ENCODE results near the gene GFOD2. TPM values are rescaled to one million over a fixed set of nuclear protein-coding genes. Genes with fewer than 3 reads are reported as not detected.

Gene GFOD2
- total and polyA plus RNA-seq, 3 donors from 2014 or later = 18.0 to 23.0 (median 20.4) TPM

- no peak for DNase-seq
- Histone ChIP-seq H3K4me3 (no peak overlapping the region), H3K4me1 (no peaks in the 10 kb centered on the region), H3K36me3 (ENCODE audit: low read depth, missing control alignments) (no peaks in the 10 kb centered on the region), H3K27ac (no peak overlapping the region), H3K9me3 (no peaks in the 10 kb centered on the region), H3K27me3 (no peaks in the 10 kb centered on the region)
- no peak for TF ChIP-seq POLR2A (IDR thresholded peaks at IDR 0.05)
- TF ChIP-seq CTCF (IDR thresholded peaks at IDR 0.05) = no peak
- intact Hi-C loops (cut with DNase I; ENCODE audit: low total_unique reads) = no loop called here
- 89 to 96% methylated on average over 9 of the region's 9 CpGs for WGBS, 2 donors
These were observed 12.1 kb upstream of the GFOD2 start for GRCh38 chr16:67731071-67731752.

GRCh38 chr16:67730326-67730725 is 11.2 kb upstream of the GFOD2 start:
- Histone ChIP-seq H3K4me1 (no peaks in the 10 kb centered on the region), H3K36me3 (ENCODE audit: low read depth, missing control alignments) (no peaks in the 10 kb centered on the region), H3K27me3 (no peaks in the 10 kb centered on the region), H3K9me3 (no peaks in the 10 kb centered on the region), H3K4me3 (no peak overlapping the region), H3K27ac (no peak overlapping the region)
- TF ChIP-seq CTCF (IDR thresholded peaks at IDR 0.05) (no peak), POLR2A (IDR thresholded peaks at IDR 0.05) (no peak)
- DNase-seq = no peak
- intact Hi-C loops (cut with DNase I; ENCODE audit: low total_unique reads) = no loop called here
- 89 to 93% methylated on average over 5 to 6 of the region's 6 CpGs for WGBS, 2 donors

- 91 to 95% methylated on average over 11 to 14 of the region's 14 CpGs for WGBS, 2 donors
- H3K36me3 ChIP-seq (ENCODE audit: low read depth, missing control alignments) = no peaks in the 10 kb centered on the region
- TF ChIP-seq POLR2A (IDR thresholded peaks at IDR 0.05) (no peak), CTCF (IDR thresholded peaks at IDR 0.05) (no peak)
- DNase-seq = no peak
- H3K9me3 ChIP-seq = no peaks in the 10 kb centered on the region
- H3K4me1 ChIP-seq = no peaks in the 10 kb centered on the region
- no peaks in the 10 kb centered on the region for H3K27me3 ChIP-seq
- no peak overlapping the region for H3K27ac ChIP-seq
- intact Hi-C loops (cut with DNase I; ENCODE audit: low total_unique reads) = no loop called here
- no peak overlapping the region for H3K4me3 ChIP-seq
These were observed 10.6 kb upstream of the GFOD2 start for GRCh38 chr16:67729636-67730248.

- Histone ChIP-seq H3K27ac (no peak overlapping the region), H3K9me3 (no peaks in the 10 kb centered on the region), H3K36me3 (ENCODE audit: low read depth, missing control alignments) (no peaks in the 10 kb centered on the region), H3K27me3 (no peaks in the 10 kb centered on the region), H3K4me1 (no peaks in the 10 kb centered on the region), H3K4me3 (no peak overlapping the region)
- DNase-seq = no peak
- TF ChIP-seq POLR2A (IDR thresholded peaks at IDR 0.05) (no peak), CTCF (IDR thresholded peaks at IDR 0.05) (no peak)
- intact Hi-C loops (cut with DNase I; ENCODE audit: low total_unique reads) = no loop called here
- WGBS, 2 donors = 90% methylated on average over 15 to 22 of the region's 22 CpGs
These were observed 8.7 kb upstream of the GFOD2 start for GRCh38 chr16:67727521-67728485.
